Stimulated activated CD4-positive, alpha-beta T cell treated with anti-CD3 and anti-CD28 coated beads, TNF-alpha, amount 100 ng/mL, for 48 hours (primary cell): ENCODE results near the gene SEC61B.
"Not testable (repeated sequence)": the region's sequence is repeated elsewhere in the genome, so short reads cannot be mapped to it uniquely, and the experiment has no call there.

ENCODE experiments used
- DNase-seq, 3 donors: peaks; one replicate each; pipeline ENCODE4 v3.0.0-alpha.2; 2020; ENCODE audit warnings: low read depth in 3 of 3

Gene SEC61B

GRCh38 chr9:99190597-99191283 lies 31.3 kb upstream of the SEC61B start:
- no peak for DNase-seq

- no peak for DNase-seq
Observed at GRCh38 chr9:99192786-99193465, 29.2 kb upstream of the SEC61B start.

DNA sequence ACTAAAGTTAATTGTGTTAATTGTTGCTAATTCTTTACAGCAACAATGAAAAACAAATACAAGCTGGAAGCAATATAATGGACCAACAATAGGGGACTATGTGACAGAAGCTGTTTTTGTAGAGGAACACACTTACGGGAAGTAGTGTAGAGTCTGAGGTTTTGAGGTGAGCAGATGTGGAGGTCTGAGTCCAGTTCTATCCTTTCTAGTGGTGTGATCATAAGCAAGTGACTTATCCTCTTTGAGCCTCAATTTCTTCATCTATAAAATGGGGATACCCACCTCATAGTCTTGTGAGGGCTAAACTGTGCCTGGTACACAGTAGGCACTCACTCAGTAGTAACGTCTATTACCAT lies 28.6 kb upstream of the SEC61B start:
- DNase-seq: no peak

DNA sequence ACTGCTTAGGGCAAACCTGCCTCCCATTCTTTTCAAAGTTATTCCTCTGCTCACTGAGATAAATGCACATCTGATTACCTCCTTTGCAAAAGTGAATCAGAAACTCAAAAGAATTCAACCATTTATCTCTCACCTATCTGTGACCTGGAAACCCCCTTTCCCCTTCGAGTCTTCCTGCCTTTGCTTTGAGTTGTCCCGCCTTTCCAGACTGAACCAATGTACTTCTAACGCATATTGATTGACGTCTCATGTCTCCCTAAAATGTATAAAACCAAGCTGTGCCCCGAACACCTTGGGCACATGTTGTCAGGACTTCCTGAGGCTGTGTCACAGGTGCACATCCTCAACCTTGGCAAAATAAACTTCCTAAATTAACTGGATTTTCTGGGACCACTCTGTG lies 25.6 kb upstream of the SEC61B start:
- DNase-seq: not testable (repeated sequence)

DNA sequence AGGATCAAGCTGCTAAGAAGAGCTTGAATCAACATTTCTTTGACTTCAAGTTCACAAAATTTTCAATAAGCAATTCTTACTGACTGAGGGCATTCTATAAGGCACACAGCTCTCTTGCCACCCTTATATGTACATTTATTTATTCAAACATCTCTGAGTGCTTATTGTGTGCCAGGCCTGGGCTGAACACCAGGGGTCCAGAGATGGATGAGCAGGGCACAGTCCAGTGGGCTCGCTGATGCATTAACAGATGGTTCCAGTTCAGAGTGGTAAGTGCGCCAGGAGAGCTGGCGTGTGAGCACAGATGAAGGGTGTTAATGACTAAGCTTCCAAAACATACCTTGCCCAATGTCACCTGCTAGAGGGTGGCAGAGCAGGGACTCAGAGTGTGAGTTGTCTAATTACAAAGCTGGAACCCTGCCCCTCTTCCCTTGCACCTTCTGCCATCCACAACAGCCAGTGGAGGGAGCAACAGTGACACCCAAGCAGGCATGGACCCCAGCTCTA lies 24.9 kb upstream of the SEC61B start:
- no peak for DNase-seq

GRCh38 chr9:99197987-99198386 lies 24.1 kb upstream of the SEC61B start:
- no peak for DNase-seq

DNA sequence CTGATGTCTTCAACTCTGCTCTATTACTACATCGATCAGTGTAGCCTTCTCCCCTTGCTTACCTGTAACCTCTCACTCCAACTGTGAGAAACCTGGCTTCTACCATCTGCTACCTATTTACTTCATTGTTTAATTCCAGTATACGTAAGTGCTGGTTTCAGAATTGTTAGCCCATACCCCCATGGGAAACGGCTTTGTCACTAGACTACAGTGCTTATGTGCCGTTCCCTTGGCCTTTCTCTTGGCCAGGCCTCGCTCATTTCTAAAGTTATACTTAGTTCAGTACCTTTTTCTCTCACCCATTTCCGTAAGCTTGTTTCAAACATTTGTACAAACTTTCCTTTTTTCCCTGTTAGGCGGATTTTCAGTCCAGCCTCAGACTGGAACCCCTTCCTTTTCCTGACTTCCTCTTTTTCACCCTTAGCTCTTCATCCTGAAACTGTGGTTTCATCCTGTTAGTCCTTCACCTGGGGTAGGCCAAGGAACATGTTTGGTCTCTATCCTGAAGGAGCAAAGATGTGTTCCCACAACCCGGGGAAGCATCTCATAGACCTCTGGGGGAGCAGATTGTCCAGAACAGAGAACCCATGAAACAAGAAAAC lies 22.0 kb upstream of the SEC61B start:
- DNase-seq: no peak

DNA sequence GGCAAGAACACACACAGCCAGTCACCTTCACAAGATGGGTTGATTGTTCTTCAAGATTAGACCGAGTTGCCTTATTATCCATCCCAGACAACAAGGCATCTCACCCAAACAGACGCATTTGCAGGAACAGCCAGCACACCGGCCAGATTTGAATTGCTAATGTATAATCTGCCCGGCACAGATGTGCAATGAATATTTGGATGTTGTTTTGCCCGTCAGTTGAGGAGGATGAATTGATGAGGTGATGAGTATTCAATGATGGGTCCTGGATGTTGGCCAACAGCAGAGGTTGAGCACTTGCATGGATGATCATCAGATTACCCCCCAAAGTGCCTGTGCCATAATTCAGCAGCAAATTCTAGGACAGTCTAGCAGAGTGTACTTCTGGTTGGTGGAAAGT lies 20.5 kb upstream of the SEC61B start:
- no peak for DNase-seq

DNA sequence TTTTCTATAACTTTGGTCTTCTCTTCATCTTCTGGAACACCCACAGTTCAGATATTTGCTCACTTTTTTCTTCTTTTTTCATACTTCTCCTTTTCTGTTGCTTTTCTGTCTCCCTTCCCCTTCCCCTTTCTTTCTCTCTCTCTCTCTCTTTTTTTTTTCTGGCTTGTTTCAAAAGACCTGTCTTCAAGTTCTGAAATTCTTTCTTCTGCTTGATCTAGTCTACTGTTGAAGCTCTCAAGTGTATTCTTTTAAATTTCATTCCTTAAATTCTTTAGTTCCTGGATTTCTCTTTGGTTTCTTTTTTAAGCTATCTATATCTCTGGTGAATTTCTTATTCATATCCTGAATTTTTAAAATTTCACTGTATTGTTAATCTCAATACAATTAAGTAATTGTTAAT lies 11.5 kb upstream of the SEC61B start:
- DNase-seq: no peak

DNA sequence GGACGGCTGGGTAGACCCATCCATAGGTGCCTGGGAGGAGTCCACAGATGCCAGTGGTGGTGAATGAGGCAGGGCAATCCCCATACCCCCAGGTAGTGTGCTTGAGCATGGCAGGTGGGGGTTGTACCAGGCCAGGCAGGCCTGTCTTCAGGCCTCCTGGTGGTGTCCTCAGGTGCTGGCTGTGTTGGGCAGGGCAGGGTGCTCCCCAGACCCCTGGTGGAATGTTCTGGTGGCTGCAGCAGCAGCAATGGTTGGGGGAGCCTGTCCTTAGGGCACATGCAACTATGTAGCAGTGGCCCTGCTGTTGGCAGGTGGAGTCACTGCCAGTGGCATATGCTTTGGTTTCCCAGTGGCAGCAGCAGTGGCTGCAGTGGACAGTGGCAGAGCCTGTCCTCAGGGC lies 10.3 kb upstream of the SEC61B start:
- DNase-seq: no peak

GRCh38 chr9:99213197-99213596 lies 8.9 kb upstream of the SEC61B start:
- no peak for DNase-seq

GRCh38 chr9:99216073-99216472 lies 6.0 kb upstream of the SEC61B start:
- DNase-seq: no peak

- DNase-seq: no peak
Observed at GRCh38 chr9:99220011-99220410, 2.1 kb upstream of the SEC61B start.

DNA sequence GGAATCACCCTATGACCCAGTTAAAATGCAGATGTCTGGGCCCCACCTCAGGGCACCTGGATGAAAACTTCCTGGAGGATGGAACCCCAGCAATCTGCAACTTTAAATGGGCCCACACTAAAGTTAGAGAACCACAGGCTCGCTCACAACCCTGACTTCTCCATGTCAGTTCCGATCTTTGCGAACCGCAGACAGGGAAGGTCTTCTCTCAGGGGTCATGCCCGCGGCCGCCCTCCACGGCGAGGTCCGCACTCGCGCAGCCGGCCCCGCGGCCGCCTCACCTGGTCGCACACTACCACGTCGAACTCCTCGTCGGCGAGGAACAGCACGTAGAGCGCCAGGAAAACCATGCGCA lies 839 bp upstream of the SEC61B start:
- no peak for DNase-seq

GRCh38 chr9:99222416-99223270 lies 561 bp downstream of the SEC61B start:
- peak in 1 of 3 donors; percentile 5 for DNase-seq

- DNase-seq: no peak
Observed at GRCh38 chr9:99224445-99224844, 2.4 kb downstream of the SEC61B start.

- no peak for DNase-seq
Observed at GRCh38 chr9:99226054-99226453, 4.0 kb downstream of the SEC61B start.

DNA sequence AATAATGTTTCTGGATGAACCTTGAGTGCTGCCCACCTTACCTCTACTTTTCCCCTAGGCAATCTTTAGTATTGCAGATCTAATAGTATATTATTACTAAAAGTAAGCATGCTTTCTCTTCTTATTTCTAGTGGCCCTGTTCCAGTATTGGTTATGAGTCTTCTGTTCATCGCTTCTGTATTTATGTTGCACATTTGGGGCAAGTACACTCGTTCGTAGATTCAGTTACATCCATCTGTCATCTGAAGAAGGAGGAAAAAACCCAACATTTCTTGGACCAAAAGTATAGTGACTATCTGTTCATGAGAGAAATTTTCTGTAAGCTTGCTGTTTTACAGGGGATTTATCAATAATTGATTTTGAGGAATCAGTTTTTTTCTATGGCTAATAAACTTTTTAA lies 8.1 kb downstream of the SEC61B start:
- DNase-seq: no peak

- DNase-seq: peak in 1 of 3 donors; percentile 31
Observed at GRCh38 chr9:99231711-99232110, 9.6 kb downstream of the SEC61B start.

GRCh38 chr9:99234618-99235017 lies 12.5 kb downstream of the SEC61B start:
- DNase-seq: no peak

GRCh38 chr9:99235069-99235468 lies 13.0 kb downstream of the SEC61B start:
- DNase-seq: no peak

DNA sequence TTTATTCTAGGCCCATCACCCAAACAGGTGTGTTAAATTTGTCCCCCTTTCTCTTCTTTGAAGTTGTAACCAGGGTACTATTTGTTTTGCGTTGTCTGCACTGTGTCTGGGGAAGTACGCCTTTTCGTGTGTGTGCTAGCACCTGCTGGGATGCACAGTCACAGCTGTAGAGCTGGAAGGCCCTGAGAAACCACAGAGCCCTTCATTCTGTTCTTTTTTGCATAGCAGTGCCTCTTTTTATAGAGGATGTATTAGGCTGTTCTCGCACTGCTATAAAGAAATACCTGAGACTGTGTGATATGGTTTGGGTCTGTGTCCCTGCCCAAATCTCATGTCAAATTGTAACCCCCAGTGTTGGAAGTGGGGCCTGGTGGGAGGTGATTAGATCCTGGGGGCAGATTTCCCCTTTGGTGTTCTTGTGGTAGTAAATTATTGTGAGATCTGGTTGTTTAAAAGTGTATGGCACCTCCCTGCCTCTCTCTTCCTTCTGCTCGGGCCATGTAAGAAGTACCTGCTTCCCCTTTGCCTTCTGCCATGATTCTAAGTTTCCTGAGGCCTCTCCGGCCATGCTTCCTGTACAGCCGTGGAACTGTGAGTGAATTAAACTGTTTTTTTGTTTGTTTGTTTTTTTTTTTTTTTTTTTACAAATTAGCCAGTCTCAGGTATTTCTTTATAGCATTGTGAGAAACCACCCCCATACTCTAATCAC lies 14.0 kb downstream of the SEC61B start:
- DNase-seq: no peak
